Measurements from ENCODE around the gene DUSP16. TPM values are rescaled to one million over a fixed set of nuclear protein-coding genes. Genes with fewer than 3 reads are reported as not detected.

DUSP16 gene
- total RNA-seq, 2 donors from 2014 or later, result 12.9 to 23.4 TPM

DNA sequence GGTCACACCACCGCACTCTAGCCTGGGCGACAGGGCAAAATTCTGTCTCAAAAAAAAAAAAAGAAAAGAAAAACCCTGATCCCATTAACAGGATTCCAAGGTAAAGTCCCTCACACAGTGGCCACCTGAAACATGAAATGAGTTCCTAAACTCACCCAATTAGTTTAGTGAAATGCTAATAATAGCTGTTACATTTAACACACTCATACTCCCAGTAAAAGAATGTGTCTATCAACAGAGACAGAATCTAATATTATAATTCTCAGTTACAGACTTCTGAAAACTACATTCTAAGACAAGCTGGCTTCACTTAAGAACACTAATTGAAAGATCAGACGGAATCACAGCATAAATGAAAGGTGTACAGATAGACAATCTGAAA is 44.2 kb downstream of the DUSP16 start:
- H3K27ac ChIP-seq, result no peak overlapping the region
- DNase-seq (ENCODE audit: low spot score), result no peak
- no peaks in the 10 kb centered on the region for H3K27me3 ChIP-seq (replicated peaks; ENCODE audit: insufficient read depth)
- TF ChIP-seq, protein P1, sequence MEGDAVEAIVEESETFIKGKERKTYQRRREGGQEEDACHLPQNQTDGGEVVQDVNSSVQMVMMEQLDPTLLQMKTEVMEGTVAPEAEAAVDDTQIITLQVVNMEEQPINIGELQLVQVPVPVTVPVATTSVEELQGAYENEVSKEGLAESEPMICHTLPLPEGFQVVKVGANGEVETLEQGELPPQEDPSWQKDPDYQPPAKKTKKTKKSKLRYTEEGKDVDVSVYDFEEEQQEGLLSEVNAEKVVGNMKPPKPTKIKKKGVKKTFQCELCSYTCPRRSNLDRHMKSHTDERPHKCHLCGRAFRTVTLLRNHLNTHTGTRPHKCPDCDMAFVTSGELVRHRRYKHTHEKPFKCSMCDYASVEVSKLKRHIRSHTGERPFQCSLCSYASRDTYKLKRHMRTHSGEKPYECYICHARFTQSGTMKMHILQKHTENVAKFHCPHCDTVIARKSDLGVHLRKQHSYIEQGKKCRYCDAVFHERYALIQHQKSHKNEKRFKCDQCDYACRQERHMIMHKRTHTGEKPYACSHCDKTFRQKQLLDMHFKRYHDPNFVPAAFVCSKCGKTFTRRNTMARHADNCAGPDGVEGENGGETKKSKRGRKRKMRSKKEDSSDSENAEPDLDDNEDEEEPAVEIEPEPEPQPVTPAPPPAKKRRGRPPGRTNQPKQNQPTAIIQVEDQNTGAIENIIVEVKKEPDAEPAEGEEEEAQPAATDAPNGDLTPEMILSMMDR (IDR thresholded peaks at IDR 0.05), result no peak
- no peaks in the 10 kb centered on the region for H3K9me3 ChIP-seq
- H3K4me3 ChIP-seq, result no peak overlapping the region
- no peak for ATAC-seq (ENCODE audit: insufficient number of reproducible peaks, low FRiP score, low read depth)
- H3K4me1 ChIP-seq (ENCODE audit: control insufficient read depth in 1 of 2, low read depth in 2 of 2), result peaks cover 0 to 22% of the 10 kb centered on the region in 2 donors
- H3K36me3 ChIP-seq, result no peaks in the 10 kb centered on the region

DNA sequence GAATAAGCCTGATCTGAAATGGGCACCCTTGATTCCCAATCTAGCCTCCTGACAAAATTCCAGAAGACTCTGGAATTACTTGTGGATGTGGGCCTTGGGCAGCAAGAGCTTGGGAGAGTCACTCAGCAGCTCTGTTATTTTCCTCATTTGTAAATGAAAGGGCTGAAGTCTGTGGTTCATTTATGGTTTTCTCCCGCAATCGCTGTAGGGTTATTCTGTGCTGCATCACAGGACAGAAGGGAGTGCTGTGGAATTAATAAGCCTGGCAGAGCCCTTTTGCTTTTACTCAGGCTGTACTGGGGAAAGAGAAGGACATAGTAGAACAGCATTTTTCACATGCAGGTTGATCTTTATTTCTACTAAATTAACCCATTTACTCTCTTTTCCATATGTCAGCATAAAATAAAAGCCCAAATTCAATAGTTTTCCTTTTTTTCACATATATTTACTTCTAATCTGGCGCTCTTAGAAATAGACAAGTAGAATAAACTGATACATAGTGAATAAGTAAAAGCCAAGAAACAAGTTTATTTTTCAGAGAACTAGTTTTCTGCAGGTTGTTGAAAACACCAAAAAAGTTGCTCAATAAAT is 49.2 kb downstream of the DUSP16 start:
- Histone ChIP-seq H3K4me1 (ENCODE audit: control insufficient read depth in 1 of 2, low read depth in 2 of 2) (peaks cover 15 to 32% of the 10 kb centered on the region in 2 donors), H3K27ac (peak overlapping the region in 1 of 2 donors; percentile 37), H3K4me3 (no peak overlapping the region), H3K36me3 (no peaks in the 10 kb centered on the region), H3K9me3 (no peaks in the 10 kb centered on the region), H3K27me3 (replicated peaks; ENCODE audit: insufficient read depth) (no peaks in the 10 kb centered on the region)
- no peak for DNase-seq (ENCODE audit: low spot score)
- TF ChIP-seq, protein P1 (IDR thresholded peaks at IDR 0.05), result no peak
- no peak for ATAC-seq (ENCODE audit: insufficient number of reproducible peaks, low FRiP score, low read depth)

- H3K9me3 ChIP-seq, result no peaks in the 10 kb centered on the region
- no peak for ATAC-seq (ENCODE audit: insufficient number of reproducible peaks, low FRiP score, low read depth)
- no peak overlapping the region for H3K4me3 ChIP-seq
- H3K4me1 ChIP-seq (ENCODE audit: control insufficient read depth in 1 of 2, low read depth in 2 of 2), result peaks cover 19 to 41% of the 10 kb centered on the region in 2 donors
- no peaks in the 10 kb centered on the region for H3K36me3 ChIP-seq
- TF ChIP-seq, protein P1 (IDR thresholded peaks at IDR 0.05), result no peak
- DNase-seq (ENCODE audit: low spot score), result no peak
- peak overlapping the region in 1 of 2 donors; percentile 37 for H3K27ac ChIP-seq
- no peaks in the 10 kb centered on the region for H3K27me3 ChIP-seq (replicated peaks; ENCODE audit: insufficient read depth)
Observed at GRCh38 chr12:12511895-12512711, 50.6 kb downstream of the DUSP16 start.

DNA sequence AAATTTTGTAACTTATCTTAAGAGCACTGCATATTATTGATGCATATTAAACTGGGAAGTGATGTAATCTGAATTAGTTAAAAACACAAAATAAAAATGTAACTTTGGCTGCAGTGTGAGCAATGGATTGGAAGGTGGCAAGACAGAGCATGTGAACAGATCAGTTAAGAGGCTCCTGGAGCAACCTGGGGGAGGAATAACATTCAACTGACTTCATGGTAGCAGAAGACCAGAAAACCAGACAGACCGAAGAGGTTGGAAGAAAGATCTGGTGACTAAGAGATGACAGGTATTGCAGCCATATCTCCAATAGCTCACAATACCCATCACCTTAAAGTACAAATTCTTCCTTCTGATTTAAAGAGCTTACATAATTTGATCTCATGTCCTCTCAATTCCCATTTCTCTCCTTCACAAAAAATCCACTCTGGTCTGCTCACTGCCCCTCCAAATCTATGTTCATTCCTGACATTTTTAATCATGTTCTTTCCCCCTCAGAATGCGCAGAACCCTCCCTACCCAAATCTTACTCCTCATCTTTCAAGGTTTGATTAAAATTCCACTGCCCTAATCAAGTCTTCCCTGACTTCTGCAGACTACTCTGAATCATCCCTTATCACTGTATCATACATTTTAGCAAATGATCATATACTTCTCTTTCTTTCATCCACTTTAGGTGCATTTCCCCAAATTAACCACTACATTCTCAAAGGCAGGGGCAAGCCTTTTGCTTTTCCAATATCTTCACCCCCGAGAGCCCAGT is 51.5 kb downstream of the DUSP16 start:
- TF ChIP-seq, protein P1 (IDR thresholded peaks at IDR 0.05), result no peak
- no peak for DNase-seq (ENCODE audit: low spot score)

GRCh38 chr12:12510551-12510950 is 52.1 kb downstream of the DUSP16 start:
- peaks cover 32 to 57% of the 10 kb centered on the region in 2 donors for H3K4me1 ChIP-seq (ENCODE audit: control insufficient read depth in 1 of 2, low read depth in 2 of 2)
- no peak overlapping the region for H3K27ac ChIP-seq
- no peaks in the 10 kb centered on the region for H3K27me3 ChIP-seq (replicated peaks; ENCODE audit: insufficient read depth)
- no peak overlapping the region for H3K4me3 ChIP-seq
- TF ChIP-seq, protein P1 (IDR thresholded peaks at IDR 0.05), result no peak
- no peaks in the 10 kb centered on the region for H3K9me3 ChIP-seq
- DNase-seq (ENCODE audit: low spot score) (no peak), ATAC-seq (ENCODE audit: insufficient number of reproducible peaks, low FRiP score, low read depth) (no peak)
- H3K36me3 ChIP-seq, result no peaks in the 10 kb centered on the region

More for the DNA sequence above, 51.5 kb downstream of the DUSP16 start:
- Histone ChIP-seq H3K27ac (no peak overlapping the region), H3K4me3 (no peak overlapping the region), H3K9me3 (no peaks in the 10 kb centered on the region), H3K36me3 (no peaks in the 10 kb centered on the region), H3K4me1 (ENCODE audit: control insufficient read depth in 1 of 2, low read depth in 2 of 2) (peaks cover 28 to 50% of the 10 kb centered on the region in 2 donors), H3K27me3 (replicated peaks; ENCODE audit: insufficient read depth) (no peaks in the 10 kb centered on the region)
- ATAC-seq (ENCODE audit: insufficient number of reproducible peaks, low FRiP score, low read depth), result no peak

All from thoracic aorta (tissue), 2 donors.